GM12878 (cell line): ENCODE data around the gene TMC8. TPM values are rescaled to one million over a fixed set of nuclear protein-coding genes. Genes with fewer than 3 reads are reported as not detected.
A peak's percentile ranks its signal among the peaks of the same experiment; 100 is the strongest.

Source experiments
- ESRRA ChIP-seq: IDR thresholded peaks from 2 replicates; pipeline ENCODE4 v1.6.1; 2012; ENCODE audit warnings: mild to moderate bottlenecking, low read length, improper control_type of control experiment
- GABPA ChIP-seq: IDR thresholded peaks from 2 replicates; pipeline ENCODE4 v1.6.1; 2014; ENCODE audit warnings: antibody characterized with exemption, low read depth, mild to moderate bottlenecking, inconsistent platforms
- HDAC2 ChIP-seq: fragments of 200-600 bp; sonication (generic); IDR thresholded peaks from 2 replicates; pipeline ENCODE4 v1.6.1; 2017
- HDGF ChIP-seq: fragments of 450-650 bp; IDR thresholded peaks from 2 replicates; pipeline ENCODE4 v1.6.1; 2016; ENCODE audit warnings: antibody characterized with exemption
- IKZF1 ChIP-seq: fragments of 450-650 bp; conservative IDR thresholded peaks from 2 replicates; pipeline ENCODE4 v1.6.1; 2017; ENCODE audit warnings: antibody characterized with exemption, mild to moderate bottlenecking
- LARP7 ChIP-seq: fragments of 450-650 bp; IDR thresholded peaks from 2 replicates; pipeline ENCODE4 v1.6.1; 2017; ENCODE audit warnings: mild to moderate bottlenecking
- RFX5 ChIP-seq: IDR thresholded peaks from 2 replicates; pipeline ENCODE4 v1.6.1; 2011; ENCODE audit warnings: low read depth, low read length, improper control_type of control experiment
- SUZ12 ChIP-seq: fragments of 200-600 bp; sonication (generic); IDR thresholded peaks from one replicate; pipeline ENCODE4 v1.6.1; 2018; ENCODE audit warnings: antibody characterized with exemption, mild to moderate bottlenecking; ENCODE audit not compliant: unreplicated experiment
- TARDBP ChIP-seq: IDR thresholded peaks from 2 replicates; pipeline ENCODE4 v1.6.1; 2016; ENCODE audit warnings: borderline replicate concordance
- WRNIP1 ChIP-seq: IDR thresholded peaks from 2 replicates; pipeline ENCODE4 v1.6.1; 2011; ENCODE audit warnings: low read depth, low read length, improper control_type of control experiment, borderline replicate concordance
- YY1 ChIP-seq: IDR thresholded peaks from 2 replicates; pipeline ENCODE4 v1.6.1; 2011; ENCODE audit warnings: low read depth, mild to moderate bottlenecking, low read length
- polyA plus RNA-seq, 11 experiments: library from polyadenylated mRNA; depleted of rRNA in 4 of 11; unstranded in 6 of 11; stranded (reverse) in 5 of 11; fragments of >200 nt; fragmentation: Nextera tagmentation in 4 of 11; fragmentation: Illumina TruSeq in 1 of 11; extraction: Ambion mirVana in 4 of 11; extraction: Trizol in 1 of 11; gene quantifications; 1 replicate in 1 of 11; 2 replicates in 10 of 11; pipeline versions ENCODE4 v1.2.1 to v1.2.3, GENCODE V29; 2011 to 2016; ENCODE audit warnings: inconsistent platforms in 2 of 11, missing spikeins in 2 of 11, low read depth in 1 of 11
- total RNA-seq, 4 experiments: library from RNA; depleted of rRNA in 3 of 4; stranded (reverse); fragments of >200 nt in 3 of 4; fragmentation: Illumina TruSeq in 1 of 4; extraction: Trizol in 1 of 4; gene quantifications; 2 replicates each; pipeline versions ENCODE4 v1.2.1 to v1.2.3, GENCODE V29; 2013 to 2021
- TF ChIP-seq, protein P1 (sequence below): fragments of 450-650 bp; IDR thresholded peaks from 2 replicates; pipeline ENCODE4 v1.6.1; 2017; ENCODE audit warnings: mild to moderate bottlenecking, moderate library complexity
- TF ChIP-seq, protein P2 (sequence below): fragments of 450-650 bp; formaldehyde crosslinking; IDR thresholded peaks from 2 replicates; pipeline ENCODE4 v1.5.0; 2022; ENCODE audit warnings: mild to moderate bottlenecking, missing genetic modification characterization
- TF ChIP-seq, protein P3 (sequence below): fragments of 450-650 bp; IDR thresholded peaks from 2 replicates; pipeline ENCODE4 v1.6.1; 2018; ENCODE audit warnings: mild to moderate bottlenecking, low read depth, moderate library complexity; ENCODE audit not compliant: partially characterized antibody
- TF ChIP-seq, protein P4 (sequence below): IDR thresholded peaks from 2 replicates; pipeline ENCODE4 v1.6.1; 2011; ENCODE audit warnings: borderline replicate concordance, low read depth, mild to moderate bottlenecking, moderate library complexity, mixed read lengths, low read length; ENCODE audit not compliant: insufficient read depth; ENCODE audit errors: extremely low read length
- TF ChIP-seq, protein P5 (sequence below): fragments of 450-650 bp; IDR thresholded peaks from 2 replicates; pipeline ENCODE4 v1.6.1; 2016; ENCODE audit warnings: mild to moderate bottlenecking

Gene TMC8
- total and polyA plus RNA-seq, 10 of the 15 experiments (the other 5 are each of a cell fraction or from before 2014, with no cell fraction given): 2.7 to 128 (median 40.0) TPM

DNA sequence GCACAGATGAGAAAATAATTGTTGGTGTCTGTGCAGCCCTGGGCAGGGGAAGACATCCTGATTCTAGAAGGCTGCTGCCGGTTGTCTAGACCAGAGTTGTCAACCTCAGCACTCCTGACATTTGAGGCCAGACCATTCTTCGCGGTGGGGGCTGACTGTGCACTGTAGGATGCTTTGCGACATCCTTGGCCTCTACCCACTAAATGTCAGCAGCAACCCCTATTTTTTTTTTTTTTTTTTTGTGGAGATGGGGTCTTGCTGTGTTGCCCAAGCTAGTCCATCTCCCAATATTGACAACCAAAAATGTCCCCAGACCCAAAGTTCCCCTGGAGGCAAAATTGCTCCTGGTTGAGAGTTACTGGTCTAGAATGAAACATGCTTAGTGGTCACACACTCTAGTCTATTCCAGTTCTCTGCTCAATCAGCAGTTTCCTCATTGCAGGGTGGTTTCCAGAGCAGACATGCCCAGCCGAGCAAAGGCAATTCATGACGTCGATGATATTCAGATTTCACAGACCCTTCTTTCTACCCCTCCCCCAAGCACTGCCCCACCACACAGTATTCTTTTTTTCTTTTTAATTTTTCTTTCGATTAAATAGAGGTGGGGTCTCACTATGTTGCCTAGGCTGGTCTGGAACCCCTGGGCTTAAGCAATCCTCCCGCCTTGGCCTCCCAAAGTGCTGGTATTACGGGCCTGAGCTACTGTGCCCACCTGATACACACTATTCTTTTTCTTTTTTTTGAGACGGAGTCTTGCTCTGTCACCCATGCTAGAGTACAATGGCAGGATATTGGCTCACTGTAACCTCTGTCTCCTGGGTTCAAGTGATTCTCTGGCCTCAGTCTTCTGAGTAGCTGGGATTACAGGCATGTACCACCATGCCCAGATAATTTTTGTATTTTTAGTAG lies 24.6 kb downstream of the TMC8 start (continued):
- TF ChIP-seq, protein P1, sequence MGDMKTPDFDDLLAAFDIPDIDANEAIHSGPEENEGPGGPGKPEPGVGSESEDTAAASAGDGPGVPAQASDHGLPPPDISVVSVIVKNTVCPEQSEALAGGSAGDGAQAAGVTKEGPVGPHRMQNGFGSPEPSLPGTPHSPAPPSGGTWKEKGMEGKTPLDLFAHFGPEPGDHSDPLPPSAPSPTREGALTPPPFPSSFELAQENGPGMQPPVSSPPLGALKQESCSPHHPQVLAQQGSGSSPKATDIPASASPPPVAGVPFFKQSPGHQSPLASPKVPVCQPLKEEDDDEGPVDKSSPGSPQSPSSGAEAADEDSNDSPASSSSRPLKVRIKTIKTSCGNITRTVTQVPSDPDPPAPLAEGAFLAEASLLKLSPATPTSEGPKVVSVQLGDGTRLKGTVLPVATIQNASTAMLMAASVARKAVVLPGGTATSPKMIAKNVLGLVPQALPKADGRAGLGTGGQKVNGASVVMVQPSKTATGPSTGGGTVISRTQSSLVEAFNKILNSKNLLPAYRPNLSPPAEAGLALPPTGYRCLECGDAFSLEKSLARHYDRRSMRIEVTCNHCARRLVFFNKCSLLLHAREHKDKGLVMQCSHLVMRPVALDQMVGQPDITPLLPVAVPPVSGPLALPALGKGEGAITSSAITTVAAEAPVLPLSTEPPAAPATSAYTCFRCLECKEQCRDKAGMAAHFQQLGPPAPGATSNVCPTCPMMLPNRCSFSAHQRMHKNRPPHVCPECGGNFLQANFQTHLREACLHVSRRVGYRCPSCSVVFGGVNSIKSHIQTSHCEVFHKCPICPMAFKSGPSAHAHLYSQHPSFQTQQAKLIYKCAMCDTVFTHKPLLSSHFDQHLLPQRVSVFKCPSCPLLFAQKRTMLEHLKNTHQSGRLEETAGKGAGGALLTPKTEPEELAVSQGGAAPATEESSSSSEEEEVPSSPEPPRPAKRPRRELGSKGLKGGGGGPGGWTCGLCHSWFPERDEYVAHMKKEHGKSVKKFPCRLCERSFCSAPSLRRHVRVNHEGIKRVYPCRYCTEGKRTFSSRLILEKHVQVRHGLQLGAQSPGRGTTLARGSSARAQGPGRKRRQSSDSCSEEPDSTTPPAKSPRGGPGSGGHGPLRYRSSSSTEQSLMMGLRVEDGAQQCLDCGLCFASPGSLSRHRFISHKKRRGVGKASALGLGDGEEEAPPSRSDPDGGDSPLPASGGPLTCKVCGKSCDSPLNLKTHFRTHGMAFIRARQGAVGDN: peak; percentile 86
- 0 out of 2 replicates have a peak, but pooled peaks have one; percentile 2 for TF ChIP-seq YY1
- TF ChIP-seq, protein P2, sequence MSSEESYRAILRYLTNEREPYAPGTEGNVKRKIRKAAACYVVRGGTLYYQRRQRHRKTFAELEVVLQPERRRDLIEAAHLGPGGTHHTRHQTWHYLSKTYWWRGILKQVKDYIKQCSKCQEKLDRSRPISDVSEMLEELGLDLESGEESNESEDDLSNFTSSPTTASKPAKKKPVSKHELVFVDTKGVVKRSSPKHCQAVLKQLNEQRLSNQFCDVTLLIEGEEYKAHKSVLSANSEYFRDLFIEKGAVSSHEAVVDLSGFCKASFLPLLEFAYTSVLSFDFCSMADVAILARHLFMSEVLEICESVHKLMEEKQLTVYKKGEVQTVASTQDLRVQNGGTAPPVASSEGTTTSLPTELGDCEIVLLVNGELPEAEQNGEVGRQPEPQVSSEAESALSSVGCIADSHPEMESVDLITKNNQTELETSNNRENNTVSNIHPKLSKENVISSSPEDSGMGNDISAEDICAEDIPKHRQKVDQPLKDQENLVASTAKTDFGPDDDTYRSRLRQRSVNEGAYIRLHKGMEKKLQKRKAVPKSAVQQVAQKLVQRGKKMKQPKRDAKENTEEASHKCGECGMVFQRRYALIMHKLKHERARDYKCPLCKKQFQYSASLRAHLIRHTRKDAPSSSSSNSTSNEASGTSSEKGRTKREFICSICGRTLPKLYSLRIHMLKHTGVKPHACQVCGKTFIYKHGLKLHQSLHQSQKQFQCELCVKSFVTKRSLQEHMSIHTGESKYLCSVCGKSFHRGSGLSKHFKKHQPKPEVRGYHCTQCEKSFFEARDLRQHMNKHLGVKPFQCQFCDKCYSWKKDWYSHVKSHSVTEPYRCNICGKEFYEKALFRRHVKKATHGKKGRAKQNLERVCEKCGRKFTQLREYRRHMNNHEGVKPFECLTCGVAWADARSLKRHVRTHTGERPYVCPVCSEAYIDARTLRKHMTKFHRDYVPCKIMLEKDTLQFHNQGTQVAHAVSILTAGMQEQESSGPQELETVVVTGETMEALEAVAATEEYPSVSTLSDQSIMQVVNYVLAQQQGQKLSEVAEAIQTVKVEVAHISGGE (CRISPR knock-in tag): no peak
- TF ChIP-seq GABPA: no peak
- 0 out of 2 replicates have a peak, but pooled peaks have one; percentile 19 for TF ChIP-seq RFX5
- TF ChIP-seq HDGF: peak; percentile 89
- TF ChIP-seq IKZF1: peak; percentile 58
- no peak for TF ChIP-seq LARP7
- TF ChIP-seq, protein P3, sequence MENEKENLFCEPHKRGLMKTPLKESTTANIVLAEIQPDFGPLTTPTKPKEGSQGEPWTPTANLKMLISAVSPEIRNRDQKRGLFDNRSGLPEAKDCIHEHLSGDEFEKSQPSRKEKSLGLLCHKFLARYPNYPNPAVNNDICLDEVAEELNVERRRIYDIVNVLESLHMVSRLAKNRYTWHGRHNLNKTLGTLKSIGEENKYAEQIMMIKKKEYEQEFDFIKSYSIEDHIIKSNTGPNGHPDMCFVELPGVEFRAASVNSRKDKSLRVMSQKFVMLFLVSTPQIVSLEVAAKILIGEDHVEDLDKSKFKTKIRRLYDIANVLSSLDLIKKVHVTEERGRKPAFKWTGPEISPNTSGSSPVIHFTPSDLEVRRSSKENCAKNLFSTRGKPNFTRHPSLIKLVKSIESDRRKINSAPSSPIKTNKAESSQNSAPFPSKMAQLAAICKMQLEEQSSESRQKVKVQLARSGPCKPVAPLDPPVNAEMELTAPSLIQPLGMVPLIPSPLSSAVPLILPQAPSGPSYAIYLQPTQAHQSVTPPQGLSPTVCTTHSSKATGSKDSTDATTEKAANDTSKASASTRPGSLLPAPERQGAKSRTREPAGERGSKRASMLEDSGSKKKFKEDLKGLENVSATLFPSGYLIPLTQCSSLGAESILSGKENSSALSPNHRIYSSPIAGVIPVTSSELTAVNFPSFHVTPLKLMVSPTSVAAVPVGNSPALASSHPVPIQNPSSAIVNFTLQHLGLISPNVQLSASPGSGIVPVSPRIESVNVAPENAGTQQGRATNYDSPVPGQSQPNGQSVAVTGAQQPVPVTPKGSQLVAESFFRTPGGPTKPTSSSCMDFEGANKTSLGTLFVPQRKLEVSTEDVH: peak; percentile 69
- TF ChIP-seq ESRRA: peak; percentile 70; the same call in 1 of the 2 replicates
- no peak for TF ChIP-seq HDAC2
- TF ChIP-seq, protein P4, sequence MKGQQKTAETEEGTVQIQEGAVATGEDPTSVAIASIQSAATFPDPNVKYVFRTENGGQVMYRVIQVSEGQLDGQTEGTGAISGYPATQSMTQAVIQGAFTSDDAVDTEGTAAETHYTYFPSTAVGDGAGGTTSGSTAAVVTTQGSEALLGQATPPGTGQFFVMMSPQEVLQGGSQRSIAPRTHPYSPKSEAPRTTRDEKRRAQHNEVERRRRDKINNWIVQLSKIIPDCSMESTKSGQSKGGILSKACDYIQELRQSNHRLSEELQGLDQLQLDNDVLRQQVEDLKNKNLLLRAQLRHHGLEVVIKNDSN: no peak
- TF ChIP-seq WRNIP1: peak; percentile 76; the same call in 1 of the 2 replicates
- no peak for TF ChIP-seq SUZ12
- TF ChIP-seq TARDBP: no peak
- TF ChIP-seq, protein P5, sequence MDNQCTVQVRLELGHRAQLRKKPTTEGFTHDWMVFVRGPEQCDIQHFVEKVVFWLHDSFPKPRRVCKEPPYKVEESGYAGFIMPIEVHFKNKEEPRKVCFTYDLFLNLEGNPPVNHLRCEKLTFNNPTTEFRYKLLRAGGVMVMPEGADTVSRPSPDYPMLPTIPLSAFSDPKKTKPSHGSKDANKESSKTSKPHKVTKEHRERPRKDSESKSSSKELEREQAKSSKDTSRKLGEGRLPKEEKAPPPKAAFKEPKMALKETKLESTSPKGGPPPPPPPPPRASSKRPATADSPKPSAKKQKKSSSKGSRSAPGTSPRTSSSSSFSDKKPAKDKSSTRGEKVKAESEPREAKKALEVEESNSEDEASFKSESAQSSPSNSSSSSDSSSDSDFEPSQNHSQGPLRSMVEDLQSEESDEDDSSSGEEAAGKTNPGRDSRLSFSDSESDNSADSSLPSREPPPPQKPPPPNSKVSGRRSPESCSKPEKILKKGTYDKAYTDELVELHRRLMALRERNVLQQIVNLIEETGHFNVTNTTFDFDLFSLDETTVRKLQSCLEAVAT: peak; percentile 100
